ENCODE results near the gene SMIM35.

SMIM35 gene

DNA sequence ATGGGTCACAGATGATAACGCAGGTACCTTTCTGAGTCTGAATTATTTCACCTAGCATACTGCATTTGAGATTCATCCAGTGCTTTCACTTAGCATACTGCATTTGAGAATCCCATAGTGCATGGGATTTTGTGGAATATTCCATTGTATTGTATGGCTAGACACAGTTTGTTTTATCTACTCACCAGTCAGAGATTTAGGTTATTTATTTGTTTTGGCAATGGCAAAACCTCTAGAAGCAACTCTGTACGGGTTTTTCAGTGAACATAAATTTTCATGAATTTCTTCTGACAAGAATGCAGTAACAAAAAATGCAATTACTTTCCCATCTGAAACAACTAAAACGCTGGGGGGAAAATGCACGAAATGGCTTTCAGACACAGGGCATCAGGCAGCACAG, 41.5 kb upstream of the SMIM35 start:
- no peak overlapping the region for H2BK12ac ChIP-seq (ENCODE audit: low read length)
- no peak overlapping the region for H3K4ac ChIP-seq (ENCODE audit: low read depth, low read length)
- no peak overlapping the region for H2AFZ ChIP-seq (ENCODE audit: insufficient read depth, low read length, poor library complexity)
- no peak overlapping the region for H3K4me2 ChIP-seq (ENCODE audit: low read length)
- no peak overlapping the region for H3K4me3 ChIP-seq (ENCODE audit: low read depth, low read length)
- DNase-seq: no peak
- no CpG with 5 or more reads among the region's 4 CpGs for WGBS (ENCODE audit: extremely low coverage, insufficient coverage, insufficient read length)
- no peak overlapping the region for H3K9ac ChIP-seq (ENCODE audit: low read length)
- no peak overlapping the region for H2AK5ac ChIP-seq (ENCODE audit: low read length)
- no peak overlapping the region for H3K27ac ChIP-seq (ENCODE audit: low read depth, low read length)
- no peaks in the 10 kb centered on the region for H3K4me1 ChIP-seq (ENCODE audit: control insufficient read depth in 1 of 2, insufficient read depth in 2 of 2, low read length in 2 of 2)
- H3K14ac ChIP-seq (ENCODE audit: low read length): no peak overlapping the region
- H3K9me3 ChIP-seq (ENCODE audit: insufficient read depth, low read depth, low read length): no peaks in the 10 kb centered on the region
- no peak overlapping the region for H4K12ac ChIP-seq (ENCODE audit: low read depth, low read length)
- no peaks in the 10 kb centered on the region for H3K36me3 ChIP-seq (ENCODE audit: control insufficient read depth in 1 of 2, insufficient read depth in 2 of 2, low read length in 2 of 2)
- H3K27me3 ChIP-seq (ENCODE audit: insufficient read depth, low read length): no peaks in the 10 kb centered on the region
- H3K23ac ChIP-seq (ENCODE audit: low read length): no peak overlapping the region
- H2BK120ac ChIP-seq (ENCODE audit: insufficient read depth, low read length, poor library complexity): no peak overlapping the region
- no peak overlapping the region for H4K8ac ChIP-seq (ENCODE audit: low read depth, low read length)
- H2BK5ac ChIP-seq (ENCODE audit: low read depth, low read length, poor library complexity): no peak overlapping the region
- H4K91ac ChIP-seq (ENCODE audit: low read depth, low read length): no peak overlapping the region
- no peaks in the 10 kb centered on the region for H3K79me1 ChIP-seq (ENCODE audit: low read length)
- H3K79me2 ChIP-seq (ENCODE audit: control insufficient read depth, insufficient read depth, low read length, poor library complexity): no peaks in the 10 kb centered on the region
- no peak overlapping the region for H3K18ac ChIP-seq (ENCODE audit: low read length)

GRCh38 chr11:118126082-118126838, 39.5 kb upstream of the SMIM35 start:
- H4K8ac ChIP-seq (ENCODE audit: low read depth, low read length): no peak overlapping the region
- no peak overlapping the region for H3K4me2 ChIP-seq (ENCODE audit: low read length)
- no peak overlapping the region for H3K9ac ChIP-seq (ENCODE audit: low read length)
- H2AK5ac ChIP-seq (ENCODE audit: low read length): no peak overlapping the region
- H3K4me3 ChIP-seq (ENCODE audit: low read depth, low read length): no peak overlapping the region
- H3K23ac ChIP-seq (ENCODE audit: low read length): no peak overlapping the region
- DNase-seq: no peak
- no peak overlapping the region for H3K18ac ChIP-seq (ENCODE audit: low read length)
- H3K79me1 ChIP-seq (ENCODE audit: low read length): no peaks in the 10 kb centered on the region
- no peaks in the 10 kb centered on the region for H3K36me3 ChIP-seq (ENCODE audit: control insufficient read depth in 1 of 2, insufficient read depth in 2 of 2, low read length in 2 of 2)
- H2BK120ac ChIP-seq (ENCODE audit: insufficient read depth, low read length, poor library complexity): no peak overlapping the region
- H3K9me3 ChIP-seq (ENCODE audit: insufficient read depth, low read depth, low read length): no peaks in the 10 kb centered on the region
- no peak overlapping the region for H3K4ac ChIP-seq (ENCODE audit: low read depth, low read length)
- no peaks in the 10 kb centered on the region for H3K4me1 ChIP-seq (ENCODE audit: control insufficient read depth in 1 of 2, insufficient read depth in 2 of 2, low read length in 2 of 2)
- H3K27ac ChIP-seq (ENCODE audit: low read depth, low read length): no peak overlapping the region
- no peaks in the 10 kb centered on the region for H3K79me2 ChIP-seq (ENCODE audit: control insufficient read depth, insufficient read depth, low read length, poor library complexity)
- WGBS (ENCODE audit: extremely low coverage, insufficient coverage, insufficient read length): no CpG with 5 or more reads among the region's 7 CpGs
- no peak overlapping the region for H4K12ac ChIP-seq (ENCODE audit: low read depth, low read length)
- H2BK5ac ChIP-seq (ENCODE audit: low read depth, low read length, poor library complexity): no peak overlapping the region
- no peaks in the 10 kb centered on the region for H3K27me3 ChIP-seq (ENCODE audit: insufficient read depth, low read length)
- H2BK12ac ChIP-seq (ENCODE audit: low read length): no peak overlapping the region
- H2AFZ ChIP-seq (ENCODE audit: insufficient read depth, low read length, poor library complexity): no peak overlapping the region
- no peak overlapping the region for H4K91ac ChIP-seq (ENCODE audit: low read depth, low read length)
- H3K14ac ChIP-seq (ENCODE audit: low read length): no peak overlapping the region

GRCh38 chr11:118124929-118125535, 38.3 kb upstream of the SMIM35 start:
- Histone ChIP-seq H3K23ac (ENCODE audit: low read length) (no peak overlapping the region), H4K8ac (ENCODE audit: low read depth, low read length) (no peak overlapping the region), H4K91ac (ENCODE audit: low read depth, low read length) (no peak overlapping the region), H2BK12ac (ENCODE audit: low read length) (no peak overlapping the region), H3K4me1 (ENCODE audit: control insufficient read depth in 1 of 2, insufficient read depth in 2 of 2, low read length in 2 of 2) (no peaks in the 10 kb centered on the region), H3K9ac (ENCODE audit: low read length) (no peak overlapping the region), H3K27me3 (ENCODE audit: insufficient read depth, low read length) (no peaks in the 10 kb centered on the region), H2AK5ac (ENCODE audit: low read length) (no peak overlapping the region), H3K4ac (ENCODE audit: low read depth, low read length) (no peak overlapping the region), H3K79me1 (ENCODE audit: low read length) (no peaks in the 10 kb centered on the region), H2BK5ac (ENCODE audit: low read depth, low read length, poor library complexity) (no peak overlapping the region), H3K79me2 (ENCODE audit: control insufficient read depth, insufficient read depth, low read length, poor library complexity) (no peaks in the 10 kb centered on the region), H3K9me3 (ENCODE audit: insufficient read depth, low read depth, low read length) (no peaks in the 10 kb centered on the region), H3K4me2 (ENCODE audit: low read length) (no peak overlapping the region), H3K36me3 (ENCODE audit: control insufficient read depth in 1 of 2, insufficient read depth in 2 of 2, low read length in 2 of 2) (no peaks in the 10 kb centered on the region), H3K14ac (ENCODE audit: low read length) (no peak overlapping the region), H2BK120ac (ENCODE audit: insufficient read depth, low read length, poor library complexity) (no peak overlapping the region), H3K27ac (ENCODE audit: low read depth, low read length) (no peak overlapping the region), H3K4me3 (ENCODE audit: low read depth, low read length) (no peak overlapping the region), H3K18ac (ENCODE audit: low read length) (no peak overlapping the region), H4K12ac (ENCODE audit: low read depth, low read length) (no peak overlapping the region), H2AFZ (ENCODE audit: insufficient read depth, low read length, poor library complexity) (no peak overlapping the region)
- no peak for DNase-seq
- WGBS (ENCODE audit: extremely low coverage, insufficient coverage, insufficient read length): no CpG with 5 or more reads among the region's 8 CpGs

DNA sequence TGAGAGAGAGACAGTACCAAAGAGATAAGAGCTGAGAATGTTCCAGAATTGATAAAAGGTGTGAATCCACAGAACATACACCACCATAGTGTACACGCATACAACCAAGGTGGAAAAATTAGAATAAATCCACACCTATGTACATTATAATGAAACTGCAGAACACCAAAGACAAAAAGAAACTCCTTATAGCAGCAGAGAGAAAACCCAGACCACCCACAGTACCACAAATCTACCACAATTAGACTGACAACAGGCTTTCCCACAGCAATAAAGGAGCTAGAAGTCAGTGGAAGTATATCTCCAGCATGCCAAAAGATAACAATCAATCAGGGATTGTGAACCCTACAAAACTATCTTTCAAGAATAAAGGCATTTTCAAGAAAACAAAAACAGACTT, 34.0 kb upstream of the SMIM35 start:
- no peak overlapping the region for H2BK120ac ChIP-seq (ENCODE audit: insufficient read depth, low read length, poor library complexity)
- no peak overlapping the region for H4K91ac ChIP-seq (ENCODE audit: low read depth, low read length)
- no peak overlapping the region for H3K9ac ChIP-seq (ENCODE audit: low read length)
- no peak overlapping the region for H3K18ac ChIP-seq (ENCODE audit: low read length)
- no peaks in the 10 kb centered on the region for H3K79me1 ChIP-seq (ENCODE audit: low read length)
- no peak overlapping the region for H3K4me3 ChIP-seq (ENCODE audit: low read depth, low read length)
- no peak overlapping the region for H3K23ac ChIP-seq (ENCODE audit: low read length)
- no peak overlapping the region for H3K14ac ChIP-seq (ENCODE audit: low read length)
- no peak overlapping the region for H4K12ac ChIP-seq (ENCODE audit: low read depth, low read length)
- no peak for DNase-seq
- no peak overlapping the region for H4K8ac ChIP-seq (ENCODE audit: low read depth, low read length)
- H3K27me3 ChIP-seq (ENCODE audit: insufficient read depth, low read length): no peaks in the 10 kb centered on the region
- no peak overlapping the region for H2AFZ ChIP-seq (ENCODE audit: insufficient read depth, low read length, poor library complexity)
- WGBS (ENCODE audit: extremely low coverage, insufficient coverage, insufficient read length): no CpG with 5 or more reads among the region's 1 CpG
- no peaks in the 10 kb centered on the region for H3K9me3 ChIP-seq (ENCODE audit: insufficient read depth, low read depth, low read length)
- no peaks in the 10 kb centered on the region for H3K4me1 ChIP-seq (ENCODE audit: control insufficient read depth in 1 of 2, insufficient read depth in 2 of 2, low read length in 2 of 2)
- H3K36me3 ChIP-seq (ENCODE audit: control insufficient read depth in 1 of 2, insufficient read depth in 2 of 2, low read length in 2 of 2): no peaks in the 10 kb centered on the region
- no peaks in the 10 kb centered on the region for H3K79me2 ChIP-seq (ENCODE audit: control insufficient read depth, insufficient read depth, low read length, poor library complexity)
- no peak overlapping the region for H2BK12ac ChIP-seq (ENCODE audit: low read length)
- H2AK5ac ChIP-seq (ENCODE audit: low read length): no peak overlapping the region
- H3K4me2 ChIP-seq (ENCODE audit: low read length): no peak overlapping the region
- no peak overlapping the region for H2BK5ac ChIP-seq (ENCODE audit: low read depth, low read length, poor library complexity)
- H3K27ac ChIP-seq (ENCODE audit: low read depth, low read length): no peak overlapping the region
- no peak overlapping the region for H3K4ac ChIP-seq (ENCODE audit: low read depth, low read length)
